ENCODE data around the gene CLDN24. TPM values are rescaled to one million over a fixed set of nuclear protein-coding genes. Genes with fewer than 3 reads are reported as not detected.

Gene CLDN24
- total RNA-seq, 1 experiment from 2014 or later = not detected

- no peak for TF ChIP-seq REST (IDR thresholded peaks at IDR 0.05; ENCODE audit: low read depth)
Measured at GRCh38 chr4:183312841-183313240, 9.4 kb downstream of the CLDN24 start (continued).

GRCh38 chr4:183306811-183307210, 15.4 kb downstream of the CLDN24 start:
- CTCF ChIA-PET = no interaction called here
- peaks cover 0 to 4% of the 10 kb centered on the region in 2 experiments; a peak in 1 of 4 replicates for H3K36me3 ChIP-seq (ENCODE audit: control insufficient read depth in 1 of 2, insufficient read depth in 2 of 2, low read length in 2 of 2)
- POLR2A ChIA-PET = no interaction called here
- H3K9ac ChIP-seq (ENCODE audit: low read length) = no peak overlapping the region
- RAD21 ChIA-PET (ENCODE audit: low non-redundant PET in 1 of 2, low total read pairs in 2 of 2, uncharacterized antibody in 2 of 2, unreplicated experiment in 2 of 2) = no interaction called here
- no peak for ATAC-seq
- no peak for DNase-seq (ENCODE audit: low read depth, low spot score)
- intact Hi-C loops (cut with micrococcal nuclease) = no loop called here
- no peak overlapping the region for H3K27ac ChIP-seq (ENCODE audit: low read depth, low read length)
- H2AFZ ChIP-seq (ENCODE audit: low read depth, low read length, poor library complexity, severe bottlenecking) = no peak overlapping the region
- H3K4me1 ChIP-seq (ENCODE audit: control insufficient read depth in 1 of 2, insufficient read depth in 2 of 2, low read length in 2 of 2) = no peaks in the 10 kb centered on the region
- no TSS peak for BruUV-seq (replicated peaks)
- H3K27me3 ChIP-seq (ENCODE audit: insufficient read depth, low read length) = no peaks in the 10 kb centered on the region
- no peaks in the 10 kb centered on the region for H4K20me1 ChIP-seq (ENCODE audit: insufficient read depth)
- no peak overlapping the region for H3K4me2 ChIP-seq (ENCODE audit: low read length)
- no peak overlapping the region for H3K4me3 ChIP-seq (replicated peaks in 1 of 2; ENCODE audit: low read depth in 1 of 2, low read length in 2 of 2)
- no peaks in the 10 kb centered on the region for H3K79me2 ChIP-seq (ENCODE audit: insufficient read depth, low read length)
- H3K9me2 ChIP-seq (ENCODE audit: insufficient read depth) = no peaks in the 10 kb centered on the region
- no peaks in the 10 kb centered on the region for H3K9me3 ChIP-seq (ENCODE audit: control insufficient read depth in 1 of 2, insufficient read depth in 1 of 2, low read depth in 1 of 2, low read length in 2 of 2)
- TF ChIP-seq, protein P1, sequence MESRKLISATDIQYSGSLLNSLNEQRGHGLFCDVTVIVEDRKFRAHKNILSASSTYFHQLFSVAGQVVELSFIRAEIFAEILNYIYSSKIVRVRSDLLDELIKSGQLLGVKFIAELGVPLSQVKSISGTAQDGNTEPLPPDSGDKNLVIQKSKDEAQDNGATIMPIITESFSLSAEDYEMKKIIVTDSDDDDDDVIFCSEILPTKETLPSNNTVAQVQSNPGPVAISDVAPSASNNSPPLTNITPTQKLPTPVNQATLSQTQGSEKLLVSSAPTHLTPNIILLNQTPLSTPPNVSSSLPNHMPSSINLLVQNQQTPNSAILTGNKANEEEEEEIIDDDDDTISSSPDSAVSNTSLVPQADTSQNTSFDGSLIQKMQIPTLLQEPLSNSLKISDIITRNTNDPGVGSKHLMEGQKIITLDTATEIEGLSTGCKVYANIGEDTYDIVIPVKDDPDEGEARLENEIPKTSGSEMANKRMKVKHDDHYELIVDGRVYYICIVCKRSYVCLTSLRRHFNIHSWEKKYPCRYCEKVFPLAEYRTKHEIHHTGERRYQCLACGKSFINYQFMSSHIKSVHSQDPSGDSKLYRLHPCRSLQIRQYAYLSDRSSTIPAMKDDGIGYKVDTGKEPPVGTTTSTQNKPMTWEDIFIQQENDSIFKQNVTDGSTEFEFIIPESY (IDR thresholded peaks at IDR 0.05; ENCODE audit: extremely low read depth, insufficient replicate concordance, low read length) = no peak
- TF ChIP-seq TCF7L2 (IDR thresholded peaks at IDR 0.05; ENCODE audit: borderline replicate concordance, extremely low read depth, insufficient read depth, insufficient read length) = no peak
- no peak for TF ChIP-seq YY1 (IDR thresholded peaks at IDR 0.05; ENCODE audit: extremely low read depth, insufficient replicate concordance, low read depth, low read length)
- no peak for TF ChIP-seq SP1 (IDR thresholded peaks at IDR 0.05; ENCODE audit: low read depth)
- no peak for TF ChIP-seq EGR1 (IDR thresholded peaks at IDR 0.05; ENCODE audit: low read depth)
- TF ChIP-seq CEBPB (IDR thresholded peaks at IDR 0.05; ENCODE audit: low read depth) = no peak
- TF ChIP-seq ZNF274 (IDR thresholded peaks at IDR 0.05; ENCODE audit: low read depth, low read length) = no peak
- TF ChIP-seq EZH2phosphoT487 (IDR thresholded peaks at IDR 0.05; ENCODE audit: borderline replicate concordance) = no peak
- TF ChIP-seq, protein P2, sequence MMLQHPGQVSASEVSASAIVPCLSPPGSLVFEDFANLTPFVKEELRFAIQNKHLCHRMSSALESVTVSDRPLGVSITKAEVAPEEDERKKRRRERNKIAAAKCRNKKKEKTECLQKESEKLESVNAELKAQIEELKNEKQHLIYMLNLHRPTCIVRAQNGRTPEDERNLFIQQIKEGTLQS (IDR thresholded peaks at IDR 0.05) = no peak
- no peak for TF ChIP-seq FOSL1 (IDR thresholded peaks at IDR 0.05; ENCODE audit: low read depth)
- no peak for TF ChIP-seq SIN3A (IDR thresholded peaks at IDR 0.05; ENCODE audit: low read depth)
- TF ChIP-seq CTCF (IDR thresholded peaks at IDR 0.05 in 2 of 3, conservative IDR thresholded peaks at IDR 0.05 in 1 of 3; ENCODE audit: borderline replicate concordance in 1 of 3, insufficient read depth in 1 of 3, low read depth in 2 of 3, low read length in 2 of 3) = no peak
